Pons (tissue), 1 donor: ENCODE measurements around the gene ECSCR.
"Not testable (repeated sequence)": the region's sequence is repeated elsewhere in the genome, so short reads cannot be mapped to it uniquely, and the experiment has no call there.

Experiments used
- DNase-seq: peaks from one replicate; pipeline ENCODE4 v3.0.0-alpha.2; 2016; ENCODE audit warnings: low spot score

Gene ECSCR

DNA sequence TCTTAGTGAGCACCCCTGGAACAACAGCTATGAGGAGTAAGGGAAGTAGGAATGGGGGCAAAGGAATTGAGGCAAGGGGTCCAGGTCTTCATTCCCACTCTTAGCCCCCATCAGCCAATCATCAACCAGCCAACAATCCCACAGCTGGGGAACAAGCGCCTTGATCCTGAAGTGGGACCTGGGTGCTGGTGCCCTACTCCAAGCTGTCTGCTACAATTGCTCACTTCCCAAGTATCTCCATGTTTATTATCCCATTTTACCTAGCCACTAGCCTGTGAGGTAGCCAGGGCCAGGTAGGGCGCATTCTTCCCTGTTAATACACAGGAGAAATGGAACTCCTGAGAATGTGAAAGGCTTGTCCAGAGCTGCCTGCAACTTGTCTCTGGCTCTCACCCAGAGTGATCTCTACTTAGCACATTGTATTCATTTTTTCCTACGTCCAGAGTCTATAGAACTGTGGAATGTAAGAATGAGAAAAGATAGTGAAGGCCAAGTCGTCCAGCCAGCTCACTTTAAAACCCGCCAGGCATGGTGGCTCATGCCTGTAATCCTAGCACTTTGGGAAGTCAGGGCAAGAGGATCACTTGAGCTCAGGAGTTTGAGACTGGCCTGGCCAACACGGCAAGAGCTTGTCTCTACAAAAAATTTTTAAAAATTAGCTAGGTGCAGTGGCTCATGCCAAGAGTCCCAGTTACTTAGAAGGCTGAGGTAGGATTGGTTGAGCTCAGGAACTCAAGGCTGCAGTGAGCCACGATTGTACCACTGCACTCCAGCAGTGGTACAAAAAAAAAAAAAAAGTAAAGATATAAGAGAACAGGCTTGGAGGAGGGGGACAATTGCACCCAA, 17.0 kb downstream of the ECSCR start:
- DNase-seq: no peak

DNA sequence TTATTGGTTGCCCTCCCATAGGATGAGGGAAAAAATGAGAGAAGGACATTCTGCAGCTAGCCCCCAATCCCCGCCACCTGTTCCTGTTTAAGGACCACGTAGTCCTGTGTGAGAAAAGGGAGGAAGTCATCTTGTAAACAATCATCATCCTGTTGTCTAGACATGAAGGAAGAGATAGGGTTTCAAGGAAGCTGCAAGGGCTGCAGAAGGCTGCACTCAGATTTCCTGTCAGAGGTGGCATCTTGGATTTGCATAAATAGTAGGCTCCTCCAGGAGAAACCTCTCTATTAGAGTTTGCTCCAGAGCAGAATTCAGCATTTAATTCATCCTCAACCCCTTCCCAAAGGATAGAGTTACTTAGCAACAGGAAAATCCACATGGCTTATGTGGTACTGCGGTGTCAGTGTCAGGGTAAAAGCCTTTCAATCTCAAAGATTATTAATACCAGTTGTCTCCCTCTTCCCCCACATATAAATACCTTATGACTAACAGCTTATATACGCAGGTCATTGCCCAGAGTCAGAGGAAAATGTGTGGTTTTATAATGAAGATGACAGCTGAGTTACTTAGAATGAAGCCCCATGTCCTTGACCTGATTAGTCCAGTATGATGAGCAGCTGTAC, 18.6 kb downstream of the ECSCR start:
- no peak for DNase-seq

DNA sequence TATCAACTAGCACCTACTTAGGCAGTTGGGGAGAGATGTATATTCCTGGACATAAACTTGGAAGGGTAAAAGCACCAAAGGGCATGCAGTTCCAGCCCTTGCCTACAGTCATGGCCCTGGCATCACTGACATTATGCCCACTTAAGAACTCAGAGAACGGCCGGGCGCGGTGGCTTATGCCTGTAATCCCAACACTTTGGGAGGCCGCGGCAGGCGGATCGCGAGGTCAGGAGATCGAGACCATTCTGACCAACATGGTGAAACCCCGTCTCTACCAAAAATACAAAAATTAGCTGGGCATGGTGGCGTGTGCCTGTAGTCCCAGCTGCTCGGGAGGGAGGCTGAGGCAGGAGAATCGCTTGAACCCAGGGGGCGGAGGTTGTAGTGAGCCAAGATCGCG, 22.1 kb downstream of the ECSCR start:
- DNase-seq: not testable (repeated sequence)

DNA sequence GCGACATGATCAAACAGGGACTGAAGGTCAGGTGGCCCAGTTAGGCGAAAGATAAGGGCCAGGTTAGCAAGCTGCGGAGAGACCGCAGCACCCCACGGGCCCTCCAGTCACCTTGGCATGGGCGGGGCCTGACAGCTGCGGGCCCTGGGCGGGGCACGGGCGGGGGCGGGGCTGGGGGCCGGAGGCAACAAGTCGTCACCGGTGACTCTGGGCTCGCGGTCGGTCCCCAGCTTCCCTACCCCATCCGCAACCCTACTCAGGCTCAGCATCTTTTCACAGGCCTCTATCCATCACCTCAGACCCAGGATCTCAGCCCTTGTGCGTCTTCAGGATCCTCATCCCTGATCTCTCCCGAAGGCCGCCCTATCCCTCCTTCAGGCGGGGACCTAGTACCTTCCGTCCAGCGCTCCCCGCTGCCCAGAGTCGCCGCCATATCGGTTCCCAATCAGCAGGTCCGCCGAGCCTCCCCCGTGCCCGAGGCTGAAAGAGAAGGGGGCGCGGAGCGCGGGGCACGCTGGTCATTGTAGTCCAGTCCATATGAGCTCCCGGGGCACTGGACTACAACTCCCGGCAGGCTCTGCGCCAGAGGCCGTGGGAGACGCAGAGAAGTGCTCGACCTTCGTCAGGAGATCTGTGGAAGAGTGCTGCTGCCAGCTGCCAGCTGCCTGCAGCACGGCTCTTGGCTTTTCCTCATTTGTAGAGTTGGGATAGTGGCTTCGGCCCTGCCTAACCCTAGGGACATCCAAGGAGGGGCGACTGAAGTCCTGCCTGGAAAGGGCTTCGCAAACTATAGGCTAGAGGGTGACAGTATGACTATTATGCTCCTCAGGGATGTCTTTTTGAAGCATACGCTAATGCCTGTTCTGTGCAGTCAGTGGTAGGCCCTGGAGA, 23.3 kb downstream of the ECSCR start, which contains the start of gene DNAJC18:
DNAJC18 (minus strand) TSS at position 513 of the 891 bp plus-strand sequence; CDS start at position 433, 80 bp downstream.
- DNase-seq: peak; percentile 94

DNA sequence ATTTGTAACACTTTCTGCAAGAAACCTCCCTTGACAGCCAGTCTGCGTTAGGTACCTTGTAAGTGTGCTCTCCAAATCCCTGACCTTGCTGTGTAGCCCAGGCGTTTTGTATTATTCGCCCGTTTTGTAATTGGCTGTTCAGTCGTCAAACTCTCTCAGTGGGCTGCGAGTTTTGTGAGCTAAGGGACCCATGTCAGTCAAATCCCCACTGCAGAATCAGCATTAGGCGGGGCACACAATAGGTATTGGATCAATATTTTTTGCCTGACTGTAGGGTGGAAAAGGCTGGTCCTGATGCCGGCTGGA, 23.9 kb downstream of the ECSCR start:
- DNase-seq: no peak

DNA sequence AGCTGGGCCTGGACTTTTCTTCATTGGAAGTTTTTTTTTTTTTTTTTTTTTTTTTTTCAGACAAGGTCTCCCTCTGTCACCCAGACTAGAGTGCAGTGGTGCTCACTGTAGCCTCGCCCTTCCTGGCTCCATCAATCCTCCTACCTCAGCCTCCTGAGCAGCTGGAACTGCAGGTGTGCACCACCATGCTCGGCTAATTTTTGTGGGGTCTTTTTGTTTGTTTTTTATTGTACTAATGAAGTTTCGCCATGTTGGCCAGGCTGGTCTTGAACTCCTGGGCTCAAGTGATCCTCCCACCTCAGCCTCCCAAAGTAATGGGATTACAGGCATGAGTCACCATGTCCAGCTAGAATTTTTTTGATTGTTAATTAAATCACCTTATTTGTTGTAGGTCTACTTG, 26.9 kb downstream of the ECSCR start:
- DNase-seq: no peak

DNA sequence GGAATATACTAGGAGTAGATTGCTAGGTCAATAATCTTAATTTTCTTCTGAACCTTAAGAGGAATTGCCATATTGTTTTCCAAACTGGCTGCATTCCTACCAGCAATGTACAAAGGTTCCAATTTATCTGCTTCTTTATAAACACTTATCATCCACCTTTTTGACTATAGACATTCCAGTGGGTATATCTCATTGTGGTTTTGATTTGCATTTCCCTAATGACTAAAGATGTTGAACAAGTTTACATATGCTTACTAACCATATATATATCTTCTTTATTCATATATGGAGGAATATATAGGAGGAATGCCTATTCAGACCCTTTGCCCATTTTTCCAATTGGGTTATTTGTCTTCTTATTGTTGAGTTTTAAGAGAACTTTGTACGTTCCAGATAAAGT, 30.8 kb downstream of the ECSCR start:
- no peak for DNase-seq

DNA sequence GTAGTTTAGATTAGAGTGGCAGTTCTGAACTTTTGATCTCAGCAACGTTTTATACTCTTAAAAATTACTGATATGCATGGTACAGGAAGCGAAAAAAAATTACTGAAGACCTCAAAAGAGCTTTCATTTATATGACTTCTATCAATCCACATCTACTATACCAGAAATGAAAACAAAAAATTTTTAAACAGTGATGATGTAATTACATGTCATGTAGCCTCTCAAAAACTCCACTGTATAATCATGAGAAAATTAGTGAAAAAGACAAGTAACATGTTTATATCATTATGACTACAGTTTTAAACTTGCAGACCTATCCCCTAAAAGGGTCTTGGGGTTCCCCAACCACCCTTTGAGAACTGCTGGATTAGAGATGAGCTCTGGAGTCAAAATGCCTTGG, 32.5 kb downstream of the ECSCR start:
- no peak for DNase-seq

DNA sequence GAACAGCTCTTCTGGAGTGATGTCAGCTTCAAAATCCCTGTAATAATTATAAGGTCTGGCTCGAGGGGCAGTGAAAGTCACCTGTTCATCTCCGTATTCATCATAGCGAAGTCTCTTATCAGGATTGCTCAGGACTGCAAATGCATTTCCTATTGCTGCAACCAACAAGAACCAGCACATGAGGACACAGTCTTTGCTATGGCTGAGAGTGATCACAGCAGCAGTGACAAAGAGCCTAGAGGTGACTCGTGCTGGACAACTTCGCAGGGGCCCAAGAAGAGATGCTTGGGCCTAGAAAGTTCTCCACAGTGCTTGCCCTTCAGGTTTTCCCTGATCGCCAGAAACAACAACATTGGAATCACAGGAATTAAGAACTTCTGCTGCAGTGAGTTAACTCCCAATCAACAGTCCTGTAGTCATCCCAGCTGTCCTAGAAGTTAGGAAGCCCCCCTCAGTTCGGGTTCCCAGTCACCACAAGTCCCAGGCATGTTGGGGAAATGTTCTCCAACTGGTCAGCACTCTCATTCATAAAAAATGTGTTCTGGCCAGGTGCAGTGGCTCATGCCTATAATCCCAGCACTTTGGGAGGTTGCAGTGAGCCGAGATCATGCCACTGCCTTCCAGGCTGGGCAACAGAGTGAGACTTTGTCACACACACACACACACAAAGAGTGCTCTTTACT, 36.2 kb downstream of the ECSCR start:
- no peak for DNase-seq

DNA sequence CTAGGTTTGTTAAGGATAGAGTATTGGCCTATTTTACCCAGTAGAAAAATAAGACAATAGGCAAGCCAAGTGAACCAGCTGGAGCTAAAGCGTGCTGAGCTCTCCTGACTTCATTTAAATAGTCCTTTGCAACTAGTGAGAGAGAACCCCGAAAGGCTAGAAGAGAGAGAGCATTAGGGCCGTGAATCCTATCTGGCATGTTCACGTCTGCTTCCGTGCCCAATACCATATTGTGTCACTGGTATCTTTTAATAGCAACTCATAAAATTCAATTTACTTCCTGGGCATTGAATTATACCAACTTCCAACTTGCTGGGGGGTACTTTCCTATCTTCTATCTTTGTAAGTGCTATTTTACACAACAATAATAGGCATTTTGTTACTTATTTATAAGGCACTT, 37.0 kb downstream of the ECSCR start:
- DNase-seq: no peak

DNA sequence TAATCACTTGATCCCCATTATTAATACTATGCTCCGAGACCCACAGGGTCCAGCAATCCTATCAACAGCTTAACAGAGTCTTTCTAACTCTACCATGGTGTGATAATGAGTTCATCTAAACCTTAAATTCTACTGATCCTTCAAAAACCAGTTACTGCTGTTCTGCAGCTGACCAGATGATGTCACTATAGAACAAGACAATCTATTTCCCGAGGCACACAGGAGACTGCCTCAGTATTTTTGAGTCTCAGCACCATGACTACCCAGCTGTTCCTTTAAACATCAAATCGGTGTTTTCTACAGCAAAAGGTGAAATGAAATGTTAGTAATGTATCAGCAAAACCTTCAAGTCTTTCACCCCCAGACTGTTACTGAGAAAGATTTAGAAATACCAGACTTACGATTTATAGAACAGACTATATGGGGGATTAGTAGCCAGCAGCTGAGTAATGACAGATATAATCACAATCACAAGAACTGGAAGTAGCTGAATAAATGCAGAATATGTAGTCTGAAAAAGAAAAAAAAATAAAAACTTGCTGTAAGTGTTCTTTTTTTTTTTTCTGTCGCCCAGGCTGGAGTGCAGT, 40.1 kb downstream of the ECSCR start:
- peak; percentile 85 for DNase-seq

DNA sequence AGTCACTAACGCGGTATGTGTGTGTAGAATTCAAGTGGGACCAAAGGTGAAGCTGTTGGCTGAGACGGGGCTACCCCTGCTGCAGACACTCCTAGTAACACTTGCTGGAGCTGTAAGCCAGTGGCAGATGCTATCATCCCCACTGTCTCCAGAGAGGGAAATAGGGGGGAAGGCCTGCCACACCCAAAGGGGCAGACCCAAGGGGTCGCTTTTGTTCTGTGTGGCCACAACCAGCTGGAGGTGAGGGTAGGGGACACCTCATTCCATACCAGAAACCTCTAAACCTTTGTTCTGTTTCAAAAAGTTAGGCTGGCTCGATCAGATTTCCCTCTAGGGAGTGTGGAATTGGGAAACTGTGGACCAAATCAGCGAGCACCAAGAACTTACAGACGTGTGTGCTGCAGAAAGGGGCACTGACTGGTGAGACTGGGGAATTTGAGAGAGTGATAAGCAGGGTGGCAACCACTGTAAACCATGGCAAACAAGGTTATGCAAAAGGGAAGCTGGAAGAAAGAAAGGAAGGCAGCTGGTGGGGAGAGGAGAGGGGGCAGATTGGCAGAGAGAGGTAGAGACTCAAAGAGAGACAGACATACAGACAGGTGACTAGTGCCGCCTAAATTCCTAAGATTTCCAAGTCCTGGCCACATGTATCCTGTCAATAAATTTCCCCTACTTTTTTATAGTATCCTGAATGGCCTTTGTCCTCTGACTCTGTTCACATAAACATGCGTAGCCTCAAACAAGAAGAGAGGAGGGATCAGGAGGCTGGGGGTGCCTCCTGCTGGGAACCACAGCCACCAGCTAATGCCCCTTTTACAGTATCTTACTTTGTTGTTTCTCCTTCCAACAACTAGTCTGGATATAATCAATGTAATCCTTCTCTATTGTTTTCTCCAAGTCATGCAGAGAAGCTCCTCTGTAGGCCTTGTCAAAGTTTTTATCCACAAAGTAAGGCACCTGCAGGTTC, 43.0 kb downstream of the ECSCR start:
- DNase-seq: no peak

DNA sequence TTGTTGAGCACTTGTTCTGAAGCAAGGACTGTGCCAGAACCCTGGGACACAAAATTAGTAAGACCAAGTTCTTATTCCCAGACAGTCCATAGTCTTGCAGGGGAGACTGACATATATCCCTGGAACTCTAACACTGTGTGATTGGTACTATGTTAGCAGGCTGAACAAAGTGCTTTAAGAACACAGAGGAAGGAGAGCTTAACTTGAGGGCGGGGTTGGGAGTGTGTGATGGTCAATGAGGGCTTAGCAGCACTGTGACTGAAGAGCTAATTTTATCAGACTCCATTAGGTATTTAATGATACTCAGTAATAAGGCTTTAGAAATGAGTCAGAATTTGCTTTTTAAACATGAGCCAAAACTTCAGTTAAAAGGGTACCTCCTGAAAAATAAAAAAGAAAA, 43.8 kb downstream of the ECSCR start:
- no peak for DNase-seq

DNA sequence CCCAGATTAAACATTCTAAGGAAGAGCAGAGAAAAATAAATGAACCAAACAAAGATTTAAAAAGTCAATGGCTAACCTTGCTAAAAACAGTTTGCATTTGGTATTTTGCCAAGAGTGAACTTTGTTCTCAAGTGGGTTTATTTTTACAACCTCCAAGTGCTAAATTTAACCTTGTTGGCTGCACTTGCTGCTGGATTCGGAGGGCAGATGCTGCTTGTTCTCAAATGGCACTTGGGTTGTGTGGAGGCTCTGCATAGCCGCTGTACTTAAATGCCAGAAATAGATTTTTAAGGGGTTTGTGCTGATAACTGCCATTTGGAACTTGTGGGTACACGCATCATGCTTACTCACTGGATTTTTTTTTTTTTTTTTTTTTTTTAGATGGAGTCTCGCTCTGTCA, 45.3 kb downstream of the ECSCR start:
- peak; percentile 51 for DNase-seq

DNA sequence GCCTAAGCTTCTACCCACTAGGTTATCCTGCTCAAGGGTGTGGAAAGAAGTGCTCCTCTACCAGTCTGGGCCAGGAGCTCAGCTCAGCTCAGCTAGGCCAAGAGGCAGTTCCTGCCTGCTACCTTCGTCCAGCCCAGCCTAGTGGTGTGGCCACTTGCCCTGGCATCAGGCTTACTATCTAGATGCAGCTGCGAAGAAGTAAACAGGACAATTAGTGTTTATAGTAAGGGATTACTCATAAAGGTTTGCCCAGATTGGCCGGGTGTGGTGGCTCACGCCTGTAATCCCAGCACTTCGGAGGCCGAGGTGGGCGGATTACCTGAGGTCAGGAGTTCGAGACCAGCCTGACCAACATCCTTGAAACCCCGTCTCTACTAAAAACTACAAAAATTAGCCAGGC, 45.9 kb downstream of the ECSCR start:
- DNase-seq: no peak

DNA sequence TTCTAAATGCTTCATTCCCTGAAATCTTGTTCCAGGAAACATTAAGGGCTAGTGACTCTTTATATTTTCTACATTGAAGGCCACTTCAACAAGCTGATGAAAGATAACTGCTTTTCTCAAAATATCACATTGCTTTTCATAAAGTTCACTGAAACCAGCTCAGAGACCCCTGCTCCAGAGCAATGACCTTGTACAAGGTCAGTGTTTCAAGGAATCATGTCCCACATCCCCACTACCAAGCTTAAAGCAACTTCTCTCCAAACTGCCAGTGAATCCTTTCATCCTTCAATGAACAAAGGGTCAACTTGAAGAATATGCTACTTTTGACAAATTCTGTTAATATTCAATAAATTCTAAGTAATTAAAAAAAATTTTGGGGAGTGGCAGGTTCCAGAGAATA, 46.7 kb downstream of the ECSCR start:
- no peak for DNase-seq

DNA sequence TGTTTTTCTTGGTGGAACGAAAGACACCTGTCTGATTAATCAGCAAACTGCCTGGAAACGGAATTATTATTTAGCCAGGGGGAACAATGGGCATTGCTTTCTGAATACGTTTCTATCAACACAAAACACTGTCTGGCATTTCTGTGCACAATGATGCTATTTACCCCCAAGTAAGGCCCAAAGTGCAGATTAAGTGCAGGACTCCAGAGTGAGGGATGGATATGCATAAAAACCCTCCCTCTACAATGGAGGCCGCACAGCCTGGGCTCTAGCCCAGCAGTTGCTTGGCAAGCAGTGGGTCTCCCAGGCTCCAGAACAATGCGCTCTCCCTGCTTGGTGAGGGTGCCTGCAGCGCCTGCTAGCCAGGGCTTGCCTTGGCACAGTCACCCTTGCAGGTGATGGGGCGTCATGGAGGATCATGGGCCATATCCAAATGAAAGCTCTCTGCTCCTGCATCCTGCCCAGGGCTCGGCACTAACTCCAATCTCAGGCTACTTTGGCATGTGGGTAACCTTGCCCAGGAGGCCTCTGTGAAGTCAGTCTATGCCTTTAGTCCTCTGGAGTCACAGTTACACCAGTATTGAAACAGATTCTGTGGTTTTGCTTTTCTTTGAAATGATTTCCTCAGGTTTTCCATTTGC, 47.2 kb downstream of the ECSCR start:
- DNase-seq: peak; percentile 96

DNA sequence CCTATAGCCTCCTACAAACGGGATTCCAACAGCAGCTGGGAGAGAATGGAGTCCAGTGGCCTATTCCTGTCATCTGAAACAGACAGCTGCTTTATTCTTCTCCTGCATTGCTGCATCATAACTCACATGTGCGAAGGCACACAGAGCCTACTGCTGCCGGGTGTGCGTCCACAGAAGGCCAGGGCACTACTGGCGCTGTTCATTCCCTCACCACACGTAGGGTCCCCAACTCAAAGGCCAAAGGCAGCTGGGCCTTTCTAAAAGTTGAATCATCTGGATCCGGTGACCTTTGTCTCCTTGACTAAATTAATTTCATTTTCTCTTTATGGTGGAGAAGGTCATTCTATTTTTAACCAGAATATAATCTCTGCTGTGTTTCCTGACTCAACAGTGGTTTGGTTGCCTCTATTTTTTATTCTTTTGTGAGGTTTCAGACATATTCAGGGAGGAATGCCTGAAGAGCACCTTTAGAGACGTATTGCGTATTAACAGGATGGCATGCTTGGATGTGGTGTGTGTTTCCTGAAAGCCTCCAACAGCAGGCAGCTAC, 47.9 kb downstream of the ECSCR start:
- peak; percentile 64 for DNase-seq

DNA sequence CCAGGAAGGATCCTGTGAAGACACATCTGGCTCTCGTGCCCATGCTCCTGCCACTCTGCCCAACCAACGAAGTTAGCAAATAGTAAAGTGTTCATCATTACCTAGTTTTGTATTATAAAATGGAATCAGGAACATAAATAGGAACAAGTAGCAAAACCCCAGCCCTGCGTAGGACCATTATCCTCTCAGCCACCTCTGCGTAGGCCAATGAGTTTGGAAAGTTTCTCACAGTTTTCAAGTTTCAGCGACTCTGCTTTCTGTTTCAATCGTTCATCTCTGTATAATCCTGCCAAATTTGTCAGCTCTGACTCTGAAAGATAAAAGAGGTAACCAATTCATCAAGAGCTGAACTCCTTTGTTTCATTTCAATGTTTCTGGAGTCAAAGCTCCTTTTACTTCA, 48.6 kb downstream of the ECSCR start:
- no peak for DNase-seq

DNA sequence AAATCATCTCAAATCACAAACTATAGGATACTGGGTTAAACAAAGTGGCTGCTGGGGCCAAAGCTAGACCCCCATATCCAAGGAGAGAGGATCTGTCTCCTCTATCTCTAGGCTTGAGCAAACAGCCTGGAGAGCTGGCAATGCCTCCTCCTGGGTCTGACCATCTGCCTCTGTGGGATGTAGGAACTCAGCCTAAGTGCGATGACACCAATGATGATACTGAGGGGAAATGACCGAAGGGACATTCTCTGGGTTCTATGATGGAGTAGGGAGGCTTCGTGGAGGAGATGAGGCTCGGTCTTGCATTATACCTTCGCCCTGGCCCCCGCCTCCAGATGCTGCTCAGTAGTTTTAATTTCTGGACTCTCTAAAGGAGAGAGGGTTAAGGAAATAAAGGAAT, 49.4 kb downstream of the ECSCR start:
- DNase-seq: no peak
